Measurements from ENCODE around the gene MTG2. TPM values are rescaled to one million over a fixed set of nuclear protein-coding genes. Genes with fewer than 3 reads are reported as not detected.

MTG2 gene
- total RNA-seq, 2 donors from 2014 or later = 40.0 to 53.0 TPM

- H3K27me3 ChIP-seq (replicated peaks; ENCODE audit: insufficient read depth) = peaks cover 22% of the 10 kb centered on the region
- no peaks in the 10 kb centered on the region for H3K36me3 ChIP-seq
- H3K4me1 ChIP-seq (replicated peaks) = peaks cover 14% of the 10 kb centered on the region
- H3K4me3 ChIP-seq = no peak overlapping the region
- H3K9me3 ChIP-seq = no peaks in the 10 kb centered on the region
- TF ChIP-seq POLR2A (IDR thresholded peaks at IDR 0.05) (no peak), POLR2AphosphoS5 (IDR thresholded peaks at IDR 0.05) (no peak)
- TF ChIP-seq, protein P1, sequence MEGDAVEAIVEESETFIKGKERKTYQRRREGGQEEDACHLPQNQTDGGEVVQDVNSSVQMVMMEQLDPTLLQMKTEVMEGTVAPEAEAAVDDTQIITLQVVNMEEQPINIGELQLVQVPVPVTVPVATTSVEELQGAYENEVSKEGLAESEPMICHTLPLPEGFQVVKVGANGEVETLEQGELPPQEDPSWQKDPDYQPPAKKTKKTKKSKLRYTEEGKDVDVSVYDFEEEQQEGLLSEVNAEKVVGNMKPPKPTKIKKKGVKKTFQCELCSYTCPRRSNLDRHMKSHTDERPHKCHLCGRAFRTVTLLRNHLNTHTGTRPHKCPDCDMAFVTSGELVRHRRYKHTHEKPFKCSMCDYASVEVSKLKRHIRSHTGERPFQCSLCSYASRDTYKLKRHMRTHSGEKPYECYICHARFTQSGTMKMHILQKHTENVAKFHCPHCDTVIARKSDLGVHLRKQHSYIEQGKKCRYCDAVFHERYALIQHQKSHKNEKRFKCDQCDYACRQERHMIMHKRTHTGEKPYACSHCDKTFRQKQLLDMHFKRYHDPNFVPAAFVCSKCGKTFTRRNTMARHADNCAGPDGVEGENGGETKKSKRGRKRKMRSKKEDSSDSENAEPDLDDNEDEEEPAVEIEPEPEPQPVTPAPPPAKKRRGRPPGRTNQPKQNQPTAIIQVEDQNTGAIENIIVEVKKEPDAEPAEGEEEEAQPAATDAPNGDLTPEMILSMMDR (IDR thresholded peaks at IDR 0.05) = no peak
- 79% methylated on average over 13 of the region's 13 CpGs for WGBS
- H3K27ac ChIP-seq = no peak overlapping the region
- intact Hi-C loops (cut with DNase I) = no loop called here
- no peak for DNase-seq (ENCODE audit: low spot score)
These were observed 40.1 kb downstream of the MTG2 start for GRCh38 chr20:62222972-62223371.

DNA sequence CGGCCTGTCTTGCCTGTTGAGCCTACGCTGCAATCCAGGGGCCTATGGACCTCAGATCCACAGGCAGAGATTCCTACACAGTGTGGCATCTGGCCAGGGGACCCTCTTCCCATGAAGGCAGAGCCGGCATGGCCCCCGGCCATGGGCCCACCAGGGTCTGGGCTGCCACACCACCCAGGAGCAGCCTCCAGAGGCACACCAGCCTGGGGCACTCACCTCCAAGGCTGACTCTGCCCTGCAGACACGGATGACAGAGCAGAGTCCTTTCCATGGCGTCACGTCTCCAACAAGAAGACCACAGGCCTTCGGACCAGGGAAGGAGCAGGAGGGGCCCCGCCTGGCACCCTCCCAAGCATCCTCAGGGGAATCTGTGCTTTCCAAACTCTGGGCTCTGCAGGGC is 40.7 kb downstream of the MTG2 start:
- DNase-seq (ENCODE audit: low spot score) = no peak
- intact Hi-C loops (cut with DNase I) = no loop called here
- peaks cover 22% of the 10 kb centered on the region for H3K27me3 ChIP-seq (replicated peaks; ENCODE audit: insufficient read depth)
- no peak for TF ChIP-seq POLR2A (IDR thresholded peaks at IDR 0.05)
- no peak for TF ChIP-seq POLR2AphosphoS5 (IDR thresholded peaks at IDR 0.05)
- TF ChIP-seq, protein P1 (IDR thresholded peaks at IDR 0.05) = no peak
- H3K4me3 ChIP-seq = no peak overlapping the region
- no peak overlapping the region for H3K27ac ChIP-seq
- no peaks in the 10 kb centered on the region for H3K9me3 ChIP-seq
- H3K4me1 ChIP-seq (replicated peaks) = peaks cover 14% of the 10 kb centered on the region
- H3K36me3 ChIP-seq = no peaks in the 10 kb centered on the region
- WGBS = 83% methylated on average over 6 of the region's 9 CpGs

GRCh38 chr20:62224113-62224855 is 41.5 kb downstream of the MTG2 start:
- Histone ChIP-seq H3K4me1 (replicated peaks) (peaks cover 9% of the 10 kb centered on the region), H3K27me3 (replicated peaks; ENCODE audit: insufficient read depth) (peaks cover 22% of the 10 kb centered on the region), H3K27ac (no peak overlapping the region), H3K4me3 (no peak overlapping the region), H3K36me3 (no peaks in the 10 kb centered on the region), H3K9me3 (no peaks in the 10 kb centered on the region)
- intact Hi-C loops (cut with DNase I) = no loop called here
- TF ChIP-seq POLR2A (IDR thresholded peaks at IDR 0.05) = no peak
- TF ChIP-seq, protein P1 (IDR thresholded peaks at IDR 0.05) = no peak
- no peak for TF ChIP-seq POLR2AphosphoS5 (IDR thresholded peaks at IDR 0.05)
- 63% methylated on average over 21 of the region's 21 CpGs for WGBS
- DNase-seq (ENCODE audit: low spot score) = no peak

DNA sequence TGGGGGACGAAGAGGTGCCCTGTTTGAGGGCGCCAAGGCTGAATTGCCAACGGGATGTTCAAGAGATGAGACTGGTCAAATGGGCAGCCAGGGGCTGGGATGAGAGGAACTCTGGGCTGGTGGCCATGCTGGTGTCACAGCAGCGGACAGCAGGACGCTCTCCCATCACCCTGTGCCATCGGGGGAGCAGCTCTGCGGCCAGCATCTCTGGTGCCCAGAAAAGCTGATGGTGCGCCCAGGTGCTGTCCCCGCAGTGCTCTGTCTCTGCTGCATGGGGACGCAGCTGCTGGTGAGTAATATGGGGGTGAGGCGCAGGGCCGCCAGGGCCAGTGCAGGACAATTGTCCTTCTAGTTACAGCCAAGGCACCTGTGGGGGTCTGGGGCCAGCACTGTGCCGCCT is 42.2 kb downstream of the MTG2 start:
- TF ChIP-seq POLR2A (IDR thresholded peaks at IDR 0.05) = no peak
- TF ChIP-seq, protein P1 (IDR thresholded peaks at IDR 0.05) = no peak
- TF ChIP-seq POLR2AphosphoS5 (IDR thresholded peaks at IDR 0.05) = no peak
- peaks cover 22% of the 10 kb centered on the region for H3K27me3 ChIP-seq (replicated peaks; ENCODE audit: insufficient read depth)

More for the DNA sequence above, 42.2 kb downstream of the MTG2 start:
- peaks cover 7% of the 10 kb centered on the region for H3K4me1 ChIP-seq (replicated peaks)
- no peak overlapping the region for H3K27ac ChIP-seq
- WGBS = 82% methylated on average over 13 of the region's 13 CpGs
- no peaks in the 10 kb centered on the region for H3K9me3 ChIP-seq
- H3K36me3 ChIP-seq = no peaks in the 10 kb centered on the region
- intact Hi-C loops (cut with DNase I) = no loop called here
- DNase-seq (ENCODE audit: low spot score) = no peak
- no peak overlapping the region for H3K4me3 ChIP-seq
